Peyer's patch (tissue), 4 donors: ENCODE data around the gene ZNF546. TPM values are rescaled to one million over a fixed set of nuclear protein-coding genes. Genes with fewer than 3 reads are reported as not detected.
"Not testable (repeated sequence)": the region's sequence is repeated elsewhere in the genome, so short reads cannot be mapped to it uniquely, and the experiment has no call there.

Experiments
- DNase-seq, 3 donors: peaks; one replicate each; pipeline ENCODE4 v3.0.0-alpha.2; 2017 to 2019
- H3K27ac ChIP-seq, 4 donors: fragments of 200-600 bp; sonication (generic); one replicate each; pipeline ENCODE4 v1.5.1; 2016 to 2019
- H3K27me3 ChIP-seq, 2 donors: fragments of 200-600 bp; sonication (generic); one replicate each; pipeline ENCODE4 v1.5.1; 2019
- H3K36me3 ChIP-seq, 3 donors: fragments of 200-600 bp; sonication (generic); one replicate each; pipeline ENCODE4 v1.5.1; 2016 to 2019
- H3K4me1 ChIP-seq, 4 donors: fragments of 200-600 bp; sonication (generic); one replicate each; pipeline ENCODE4 v1.5.1; 2016 to 2019
- H3K4me3 ChIP-seq, 4 donors: fragments of 200-600 bp; sonication (generic); 1 replicate in 3 of 4; 2 replicates in 1 of 4; pipeline ENCODE4 v1.5.1; 2016 to 2019; ENCODE audit warnings: mild to moderate bottlenecking in 1 of 4
- H3K9me3 ChIP-seq, 4 donors: fragments of 200-600 bp; sonication (generic); one replicate each; pipeline ENCODE4 v1.5.1; 2016 to 2019; ENCODE audit warnings: mild to moderate bottlenecking in 1 of 4
- CTCF ChIP-seq, 6 experiments: fragments of 450-650 bp in 4 of 6; fragments of 200-600 bp in 2 of 6; sonication (generic) in 1 of 6; IDR thresholded peaks; one replicate each; pipeline ENCODE4 v1.5.1; 2017 to 2019; ENCODE audit warnings: antibody characterized with exemption in 6 of 6, mild to moderate bottlenecking in 3 of 6, moderate library complexity in 1 of 6
- POLR2A ChIP-seq, 2 donors: fragments of 450-650 bp; IDR thresholded peaks; one replicate each; pipeline ENCODE4 v1.5.1; 2017; ENCODE audit warnings: antibody characterized with exemption in 2 of 2, mild to moderate bottlenecking in 2 of 2, moderate library complexity in 2 of 2
- total RNA-seq, 4 donors: library from RNA; depleted of rRNA; stranded (reverse); fragments of >200 nt; gene quantifications; one replicate each; pipeline ENCODE4 v1.1.0, GENCODE V29; 2016

Gene ZNF546
- 1 to 10 TPM; 3.0 to 5.5 (median 4.8) TPM for total RNA-seq

GRCh38 chr19:39996811-39997637 lies at the start of gene ZNF546:
Gene ZNF546, plus strand, starts transcription at chr19:39997060. Its CDS starts 1,267 bp downstream, at chr19:39998327.
- H3K27ac ChIP-seq: peak within 1 kb of the TSS; percentile 75 to 87 (median 86)
- H3K4me3 ChIP-seq: peak within 1 kb of the TSS; percentile 52 to 76 (median 64)
- peaks cover 0 to 8% (median 4%) of the 10 kb centered on the region in 4 donors for H3K4me1 ChIP-seq
- no peaks in the 10 kb centered on the region for H3K27me3 ChIP-seq
- H3K9me3 ChIP-seq: peaks cover 0 to 10% (median 0%) of the 10 kb centered on the region in 4 donors
- DNase-seq: peak; percentile 92 to 97 (median 93)
- H3K36me3 ChIP-seq: no peaks in the 10 kb centered on the region
- TF ChIP-seq POLR2A (IDR thresholded peaks at IDR 0.05) (peak; percentile 83 to 92), CTCF (IDR thresholded peaks at IDR 0.05) (peak in 1 of 6 experiments; percentile 12)

- no peak for DNase-seq
- no peaks in the 10 kb centered on the region for H3K36me3 ChIP-seq
- H3K4me1 ChIP-seq: peaks cover 5 to 18% (median 11%) of the 10 kb centered on the region in 4 donors
- H3K27ac ChIP-seq: no peak overlapping the region
- no peaks in the 10 kb centered on the region for H3K27me3 ChIP-seq
- H3K9me3 ChIP-seq: no peaks in the 10 kb centered on the region
- no peak for TF ChIP-seq POLR2A (IDR thresholded peaks at IDR 0.05)
- no peak for TF ChIP-seq CTCF (IDR thresholded peaks at IDR 0.05)
- H3K4me3 ChIP-seq: no peak overlapping the region
Measured at GRCh38 chr19:39949026-39949747, 47.7 kb upstream of the ZNF546 start.

- no peak for DNase-seq
- TF ChIP-seq POLR2A (IDR thresholded peaks at IDR 0.05) (no peak), CTCF (IDR thresholded peaks at IDR 0.05) (no peak)
- H3K4me1 ChIP-seq: peaks cover 0 to 10% (median 3%) of the 10 kb centered on the region in 4 donors
Measured at GRCh38 chr19:39951065-39951650, 45.7 kb upstream of the ZNF546 start.

GRCh38 chr19:39951686-39952085 lies 45.2 kb upstream of the ZNF546 start:
- DNase-seq: no peak
- no peaks in the 10 kb centered on the region for H3K36me3 ChIP-seq
- TF ChIP-seq POLR2A (IDR thresholded peaks at IDR 0.05): no peak
- peak overlapping the region in 1 of 4 donors; percentile 79 for H3K27ac ChIP-seq
- H3K27me3 ChIP-seq: no peaks in the 10 kb centered on the region
- peaks cover 0 to 10% (median 3%) of the 10 kb centered on the region in 4 donors for H3K4me1 ChIP-seq
- no peak overlapping the region for H3K4me3 ChIP-seq
- H3K9me3 ChIP-seq: no peaks in the 10 kb centered on the region

More at GRCh38 chr19:39951065-39951650, 45.7 kb upstream of the ZNF546 start:
- Histone ChIP-seq H3K4me3 (no peak overlapping the region), H3K36me3 (no peaks in the 10 kb centered on the region), H3K9me3 (no peaks in the 10 kb centered on the region), H3K27me3 (no peaks in the 10 kb centered on the region), H3K27ac (peak overlapping the region in 1 of 4 donors; percentile 79)

- Histone ChIP-seq H3K4me1 (peaks cover 0 to 10% (median 3%) of the 10 kb centered on the region in 4 donors), H3K9me3 (no peaks in the 10 kb centered on the region), H3K27ac (peak overlapping the region in 1 of 4 donors; percentile 79), H3K27me3 (no peaks in the 10 kb centered on the region), H3K36me3 (no peaks in the 10 kb centered on the region), H3K4me3 (no peak overlapping the region)
- TF ChIP-seq POLR2A (IDR thresholded peaks at IDR 0.05): no peak
- no peak for TF ChIP-seq CTCF (IDR thresholded peaks at IDR 0.05)
- no peak for DNase-seq
Measured at GRCh38 chr19:39953915-39954314, 42.9 kb upstream of the ZNF546 start.

GRCh38 chr19:39957886-39958285 lies 39.0 kb upstream of the ZNF546 start:
- H3K36me3 ChIP-seq, H3K4me3 ChIP-seq, H3K9me3 ChIP-seq, H3K27ac ChIP-seq, H3K27me3 ChIP-seq, H3K4me1 ChIP-seq: not testable (repeated sequence)
- DNase-seq: peak in 2 of 3 donors; percentile 7 to 9

GRCh38 chr19:39958942-39959341 lies 37.9 kb upstream of the ZNF546 start:
- peak overlapping the region in 1 of 4 donors; percentile 38 for H3K27ac ChIP-seq
- not testable (repeated sequence) for H3K36me3 ChIP-seq, H3K4me3 ChIP-seq, H3K9me3 ChIP-seq, H3K4me1 ChIP-seq, H3K27me3 ChIP-seq, DNase-seq

GRCh38 chr19:39959407-39959806 lies 37.5 kb upstream of the ZNF546 start:
- not testable (repeated sequence) for H3K4me3 ChIP-seq, DNase-seq
- peak overlapping the region in 1 of 4 donors; percentile 38 for H3K27ac ChIP-seq

More at GRCh38 chr19:39959407-39959806, 37.5 kb upstream of the ZNF546 start:
- not testable (repeated sequence) for H3K9me3 ChIP-seq, H3K4me1 ChIP-seq, H3K36me3 ChIP-seq, H3K27me3 ChIP-seq
